Liver (tissue), 9 donors: ENCODE results near the gene SDHB. TPM values are rescaled to one million over a fixed set of nuclear protein-coding genes. Genes with fewer than 3 reads are reported as not detected.

Experiments
- DNase-seq: peaks from one replicate; pipeline ENCODE4 v3.0.0-alpha.2; 2017; ENCODE audit warnings: low spot score
- H3K27ac ChIP-seq, 2 donors: one replicate each; pipeline ENCODE4 v1.7.0; 2013; ENCODE audit warnings: inconsistent platforms in 2 of 2, low read length in 2 of 2, control low read depth in 1 of 2, low read depth in 1 of 2, mild to moderate bottlenecking in 1 of 2
- H3K27me3 ChIP-seq, 4 donors: one replicate each; pipeline versions ENCODE4 v1.6.1 to v1.7.0; 2013; ENCODE audit warnings: low read length in 3 of 4, inconsistent platforms in 1 of 4, mild to moderate bottlenecking in 1 of 4, moderate library complexity in 1 of 4; ENCODE audit not compliant: control insufficient read depth in 4 of 4, insufficient read depth in 4 of 4
- H3K36me3 ChIP-seq, 4 donors: one replicate each; pipeline versions ENCODE4 v1.6.1 to v1.7.0; 2013; ENCODE audit warnings: low read length in 3 of 4, mild to moderate bottlenecking in 3 of 4, low read depth in 1 of 4, moderate library complexity in 1 of 4; ENCODE audit not compliant: control insufficient read depth in 4 of 4, insufficient read depth in 3 of 4
- H3K4me1 ChIP-seq, 4 donors: one replicate each; pipeline versions ENCODE4 v1.6.1 to v1.7.0; 2013; ENCODE audit warnings: low read length in 3 of 4, mild to moderate bottlenecking in 3 of 4, moderate library complexity in 1 of 4; ENCODE audit not compliant: control insufficient read depth in 4 of 4, insufficient read depth in 4 of 4
- H3K4me3 ChIP-seq, 3 donors: one replicate each; pipeline versions ENCODE4 v1.6.1 to v1.7.0; 2013; ENCODE audit warnings: low read length in 3 of 3, control low read depth in 1 of 3, low read depth in 1 of 3, mild to moderate bottlenecking in 1 of 3
- H3K9ac ChIP-seq, 2 donors: one replicate each; pipeline ENCODE4 v1.7.0; 2013; ENCODE audit warnings: low read length in 2 of 2, mild to moderate bottlenecking in 2 of 2, moderate library complexity in 2 of 2, control low read depth in 1 of 2, low read depth in 1 of 2
- H3K9me3 ChIP-seq, 4 donors: one replicate each; pipeline versions ENCODE4 v1.6.1 to v1.7.0; 2013; ENCODE audit warnings: low read length in 3 of 4; ENCODE audit not compliant: control insufficient read depth in 4 of 4
- CTCF ChIP-seq: fragments of 150-350 bp; IDR thresholded peaks from 2 replicates; pipeline ENCODE4 v1.5.1; 2017; ENCODE audit warnings: improper control_type of control experiment, low read depth, low read length; ENCODE audit not compliant: missing input control
- FOXA1 ChIP-seq: IDR thresholded peaks from 2 replicates; pipeline ENCODE4 v1.6.1; 2016; ENCODE audit warnings: antibody characterized with exemption
- FOXA2 ChIP-seq: IDR thresholded peaks from 2 replicates; pipeline ENCODE4 v1.6.1; 2016; ENCODE audit warnings: antibody characterized with exemption
- GABPA ChIP-seq, 2 donors: IDR thresholded peaks in 1 of 2; conservative IDR thresholded peaks in 1 of 2; 2 replicates each; pipeline ENCODE4 v1.6.1; 2016; ENCODE audit warnings: antibody characterized with exemption in 2 of 2, mild to moderate bottlenecking in 1 of 2, moderate library complexity in 1 of 2
- HNF4G ChIP-seq: IDR thresholded peaks from 2 replicates; pipeline ENCODE4 v1.6.1; 2016; ENCODE audit warnings: antibody characterized with exemption
- JUND ChIP-seq, 2 donors: IDR thresholded peaks; 2 replicates each; pipeline ENCODE4 v1.6.1; 2016; ENCODE audit warnings: antibody characterized with exemption in 2 of 2
- MAX ChIP-seq: IDR thresholded peaks from 2 replicates; pipeline ENCODE4 v1.6.1; 2016; ENCODE audit warnings: antibody characterized with exemption
- NR2F2 ChIP-seq: IDR thresholded peaks from 2 replicates; pipeline ENCODE4 v1.6.1; 2016; ENCODE audit warnings: antibody characterized with exemption
- RAD21 ChIP-seq, 2 donors: IDR thresholded peaks; 2 replicates each; pipeline ENCODE4 v1.6.1; 2016; ENCODE audit warnings: antibody characterized with exemption in 2 of 2, mild to moderate bottlenecking in 2 of 2
- REST ChIP-seq: IDR thresholded peaks from 2 replicates; pipeline ENCODE4 v1.6.1; 2016; ENCODE audit warnings: antibody characterized with exemption, mild to moderate bottlenecking
- SP1 ChIP-seq: IDR thresholded peaks from 2 replicates; pipeline ENCODE4 v1.6.1; 2018; ENCODE audit warnings: antibody characterized with exemption, mild to moderate bottlenecking
- TAF1 ChIP-seq: conservative IDR thresholded peaks from 2 replicates; pipeline ENCODE4 v1.6.1; 2016; ENCODE audit warnings: antibody characterized with exemption, mild to moderate bottlenecking
- YY1 ChIP-seq: IDR thresholded peaks from 2 replicates; pipeline ENCODE4 v1.6.1; 2016; ENCODE audit warnings: antibody characterized with exemption, mild to moderate bottlenecking
- WGBS: extraction: QIAGEN DNeasy Blood & Tissue Kit; methylation state at CpG from one replicate; pipeline ENCODE4 v1.1.7; 2013; 5-methylcytosine and 5-hydroxymethylcytosine counted together
- polyA plus RNA-seq, 2 donors: library from polyadenylated mRNA; stranded (reverse) in 1 of 2; unstranded in 1 of 2; fragments of 200-250 nt in 1 of 2; fragments of >200 nt in 1 of 2; fragmentation: Nextera tagmentation in 1 of 2; extraction: Ambion mirVana in 1 of 2; gene quantifications; one replicate each; pipeline versions ENCODE4 v1.2.1 to v1.2.3, GENCODE V29; 2013 to 2015
- total RNA-seq, 2 donors: library from RNA; depleted of rRNA; stranded (reverse); fragments of >200 nt; gene quantifications; one replicate each; pipeline ENCODE4 v1.2.3, GENCODE V29; 2014
- donor health status: healthy.
- donor health status: healthy.
- donor health status: healthy.
- donor health status: healthy.
- donor health status: healthy.

Gene SDHB
- total and polyA plus RNA-seq, 4 donors: 73.9 to 279 (median 172) TPM

GRCh38 chr1:16983649-16984048 lies 70.2 kb downstream of the SDHB start:
- DNase-seq: no peak
- Histone ChIP-seq H3K4me3 (no peak overlapping the region), H3K9ac (no peak overlapping the region), H3K36me3 (peaks cover 0 to 15% (median 6%) of the 10 kb centered on the region in 4 donors), H3K4me1 (peaks cover 0 to 4% (median 0%) of the 10 kb centered on the region in 4 donors), H3K27me3 (peaks cover 0 to 2% (median 0%) of the 10 kb centered on the region in 4 donors), H3K9me3 (no peaks in the 10 kb centered on the region), H3K27ac (no peak overlapping the region)
- no peak for TF ChIP-seq CTCF
- no peak for TF ChIP-seq TAF1
- TF ChIP-seq HNF4G: no peak
- TF ChIP-seq SP1: no peak
- TF ChIP-seq GABPA (IDR thresholded peaks at IDR 0.05 in 1 of 2, conservative IDR thresholded peaks at IDR 0.05 in 1 of 2): no peak
- WGBS: 92% methylated on average over 4 of the region's 4 CpGs

GRCh38 chr1:16982902-16983301 lies 70.9 kb downstream of the SDHB start:
- peaks cover 0 to 4% (median 0%) of the 10 kb centered on the region in 4 donors for H3K4me1 ChIP-seq
- TF ChIP-seq FOXA1: no peak
- no peak for TF ChIP-seq FOXA2
- TF ChIP-seq HNF4G: no peak
- TF ChIP-seq NR2F2: no peak
- TF ChIP-seq RAD21 (IDR thresholded peaks at IDR 0.05): no peak
- TF ChIP-seq REST: no peak
- H3K27ac ChIP-seq: no peak overlapping the region
- DNase-seq: no peak
- WGBS: 87% methylated on average over 11 of the region's 11 CpGs
- H3K9ac ChIP-seq: no peak overlapping the region
- peaks cover 0 to 10% (median 4%) of the 10 kb centered on the region in 4 donors for H3K36me3 ChIP-seq
- no peaks in the 10 kb centered on the region for H3K9me3 ChIP-seq
- H3K27me3 ChIP-seq: peaks cover 0 to 2% (median 0%) of the 10 kb centered on the region in 4 donors
- H3K4me3 ChIP-seq: no peak overlapping the region

GRCh38 chr1:16981269-16981849 lies 72.5 kb downstream of the SDHB start:
- H3K27me3 ChIP-seq: peaks cover 0 to 2% (median 0%) of the 10 kb centered on the region in 4 donors
- H3K9ac ChIP-seq: no peak overlapping the region
- no peak overlapping the region for H3K4me3 ChIP-seq
- no peak for DNase-seq
- peaks cover 0 to 5% (median under 1%) of the 10 kb centered on the region in 4 donors for H3K36me3 ChIP-seq
- WGBS: 89% methylated on average over 10 of the region's 10 CpGs
- H3K27ac ChIP-seq: no peak overlapping the region
- no peaks in the 10 kb centered on the region for H3K9me3 ChIP-seq
- peaks cover 0 to 4% (median 0%) of the 10 kb centered on the region in 4 donors for H3K4me1 ChIP-seq
- no peak for TF ChIP-seq YY1
- TF ChIP-seq CTCF: no peak
- TF ChIP-seq REST: no peak
- no peak for TF ChIP-seq SP1
- TF ChIP-seq JUND (IDR thresholded peaks at IDR 0.05): no peak
- TF ChIP-seq MAX: no peak
- TF ChIP-seq HNF4G: no peak
- no peak for TF ChIP-seq FOXA1
- TF ChIP-seq NR2F2: no peak
- no peak for TF ChIP-seq TAF1
